GM23338 (cell line): ENCODE data around the gene MIAT. TPM values are rescaled to one million over a fixed set of nuclear protein-coding genes. Genes with fewer than 3 reads are reported as not detected.

Source experiments
- ATAC-seq: fragments of 200-7000 bp; cut with Tn5 transposase; 3 replicates; pipeline ENCODE4 v1.9.1; 2020
- DNase-seq: peaks from one replicate; pipeline ENCODE4 v3.0.0-alpha.2; 2015; ENCODE audit warnings: low spot score
- H2AFZ ChIP-seq: fragments of 200-600 bp; sonication (generic); 2 replicates; pipeline ENCODE4 v1.8.0; 2016; ENCODE audit warnings: antibody characterized with exemption, mild to moderate bottlenecking, moderate library complexity
- H3F3A ChIP-seq: fragments of 200-600 bp; sonication (generic); replicated peaks from 2 replicates; pipeline ENCODE4 v1.8.0; 2017; ENCODE audit warnings: antibody characterized with exemption, mixed run types, low read depth
- H3K27ac ChIP-seq: fragments of 200-600 bp; sonication (generic); 2 replicates; pipeline ENCODE4 v1.6.1; 2016; ENCODE audit warnings: low read depth
- H3K27me3 ChIP-seq: fragments of 200-600 bp; sonication (generic); 2 replicates; pipeline ENCODE4 v1.8.0; 2016; ENCODE audit warnings: mild to moderate bottlenecking, mixed run types, moderate library complexity; ENCODE audit not compliant: insufficient read depth
- H3K36me3 ChIP-seq: fragments of 200-600 bp; sonication (generic); 2 replicates; pipeline ENCODE4 v1.8.0; 2016; ENCODE audit warnings: mild to moderate bottlenecking; ENCODE audit not compliant: insufficient read depth
- H3K4me1 ChIP-seq: fragments of 200-600 bp; sonication (generic); 2 replicates; pipeline ENCODE4 v1.8.0; 2016; ENCODE audit warnings: mild to moderate bottlenecking, moderate library complexity; ENCODE audit not compliant: insufficient read depth
- H3K4me2 ChIP-seq: fragments of 200-600 bp; sonication (generic); 2 replicates; pipeline ENCODE4 v1.7.1; 2017; ENCODE audit warnings: mixed run types
- H3K4me3 ChIP-seq: fragments of 200-600 bp; sonication (generic); 2 replicates; pipeline ENCODE4 v1.6.1; 2016; ENCODE audit warnings: mixed run types
- H3K79me2 ChIP-seq: fragments of 200-600 bp; sonication (generic); replicated peaks from 2 replicates; pipeline ENCODE4 v1.8.0; 2017; ENCODE audit warnings: mild to moderate bottlenecking; ENCODE audit not compliant: insufficient read depth
- H3K9me2 ChIP-seq: fragments of 200-600 bp; sonication (generic); 2 replicates; pipeline ENCODE4 v1.8.0; 2017; ENCODE audit not compliant: insufficient read depth
- H4K20me1 ChIP-seq: fragments of 200-600 bp; sonication (generic); replicated peaks from 2 replicates; pipeline ENCODE4 v1.8.0; 2017; ENCODE audit warnings: mild to moderate bottlenecking; ENCODE audit not compliant: insufficient read depth
- H3K27ac Mint-ChIP-seq: 2 replicates; pipeline ENCODE4 v1.8.0; 2020; ENCODE audit warnings: inconsistent platforms, mild to moderate bottlenecking, moderate library complexity, mixed read lengths
- H3K27me3 Mint-ChIP-seq: 3 replicates; pipeline ENCODE4 v1.8.0; 2022; ENCODE audit warnings: low read depth, mild to moderate bottlenecking, moderate library complexity, mixed read lengths, inconsistent platforms; ENCODE audit not compliant: insufficient read depth, poor library complexity
- H3K36me3 Mint-ChIP-seq: 3 replicates; pipeline ENCODE4 v1.8.0; 2021; ENCODE audit warnings: low read depth, mild to moderate bottlenecking, inconsistent platforms, moderate library complexity, mixed read lengths
- H3K4me1 Mint-ChIP-seq: 3 replicates; pipeline ENCODE4 v1.8.0; 2020; ENCODE audit warnings: mild to moderate bottlenecking, inconsistent platforms, mixed read lengths
- H3K4me3 Mint-ChIP-seq: 3 replicates; pipeline ENCODE4 v1.8.0; 2021; ENCODE audit warnings: moderate library complexity, mild to moderate bottlenecking, inconsistent platforms, mixed read lengths
- H3K9me3 Mint-ChIP-seq: 3 replicates; pipeline ENCODE4 v1.8.0; 2020; ENCODE audit warnings: moderate library complexity, mild to moderate bottlenecking, inconsistent platforms, mixed read lengths
- CREB1 ChIP-seq: fragments of 250-450 bp; sonication (Bioruptor Pico); IDR thresholded peaks from 2 replicates; pipeline ENCODE4 v1.5.0; 2020; ENCODE audit warnings: low read depth, mild to moderate bottlenecking, moderate library complexity
- EZH2 ChIP-seq: fragments of 200-600 bp; sonication (generic); IDR thresholded peaks from one replicate; pipeline ENCODE4 v1.8.0; 2017; ENCODE audit warnings: antibody characterized with exemption, mild to moderate bottlenecking, low read depth; ENCODE audit not compliant: unreplicated experiment
- JUNB ChIP-seq: IDR thresholded peaks from one replicate; pipeline ENCODE4 v1.6.1; 2016; ENCODE audit warnings: antibody characterized with exemption; ENCODE audit not compliant: unreplicated experiment
- NANOG ChIP-seq: IDR thresholded peaks from 2 replicates; pipeline ENCODE4 v1.6.1; 2016; ENCODE audit warnings: antibody characterized with exemption, borderline replicate concordance
- POLR2AphosphoS5 ChIP-seq: IDR thresholded peaks from 2 replicates; pipeline ENCODE4 v1.6.1; 2016; ENCODE audit warnings: antibody characterized with exemption, low read depth
- STAT1 ChIP-seq: IDR thresholded peaks from one replicate; pipeline ENCODE4 v1.6.1; 2016; ENCODE audit warnings: antibody characterized with exemption; ENCODE audit not compliant: unreplicated experiment
- ZNF114 ChIP-seq: fragments of 250-450 bp; sonication (Bioruptor Pico); IDR thresholded peaks from 2 replicates; pipeline ENCODE4 v1.5.0; 2020; ENCODE audit warnings: mild to moderate bottlenecking, moderate library complexity
- ZNF331 ChIP-seq: fragments of 250-450 bp; sonication (Bioruptor Pico); IDR thresholded peaks from 2 replicates; pipeline ENCODE4 v1.5.0; 2020; ENCODE audit warnings: low read depth, mild to moderate bottlenecking, moderate library complexity
- polyA plus RNA-seq: library from polyadenylated mRNA; unstranded; fragments of >200 nt; fragmentation: Nextera tagmentation; extraction: Ambion mirVana; gene quantifications from 2 replicates; pipeline ENCODE4 v1.2.1, GENCODE V29; 2016
- total RNA-seq: library from RNA; depleted of rRNA; stranded (reverse); fragments of >200 nt; shearing (Covaris generic); gene quantifications from 2 replicates; pipeline ENCODE4 v1.2.3, GENCODE V29; 2014
- TF ChIP-seq, protein P1 (sequence below), 2 experiments: fragments of 200-600 bp in 1 of 2; sonication (generic) in 1 of 2; conservative IDR thresholded peaks; 2 replicates each; pipeline versions ENCODE4 v1.5.1 to v1.6.1; 2016 to 2017; ENCODE audit warnings: antibody characterized with exemption in 2 of 2, low read depth in 2 of 2, mild to moderate bottlenecking in 2 of 2, moderate library complexity in 1 of 2

Gene MIAT
- total and polyA plus RNA-seq, 2 experiments from 2014 or later = 10.0 to 63.6 TPM

- H3K27me3 Mint-ChIP-seq = peaks cover 5% of the 10 kb centered on the region
- no peaks in the 10 kb centered on the region for H3K9me3 Mint-ChIP-seq
- no peaks in the 10 kb centered on the region for H3K36me3 ChIP-seq
- H3K4me3 ChIP-seq = no peak overlapping the region
- H3K36me3 Mint-ChIP-seq = no peaks in the 10 kb centered on the region; the same call in 2 of the 3 replicates
- no peaks in the 10 kb centered on the region for H3K79me2 ChIP-seq
- H4K20me1 ChIP-seq = no peaks in the 10 kb centered on the region
- DNase-seq = no peak
- H3K4me1 Mint-ChIP-seq = peaks cover 10% of the 10 kb centered on the region
- no peak overlapping the region for H3K27ac ChIP-seq
- H3K4me1 ChIP-seq = peaks cover 3% of the 10 kb centered on the region; the same call in 1 of the 2 replicates
- no peaks in the 10 kb centered on the region for H3K27me3 ChIP-seq
- 0 out of 2 replicates have a peak, but pooled peaks cover 8% of the 10 kb centered on the region for H3F3A ChIP-seq
- TF ChIP-seq ZNF114 (CRISPR knock-in tag) (no peak), POLR2AphosphoS5 (no peak), JUNB (no peak), EZH2 (no peak), NANOG (no peak)
- TF ChIP-seq, protein P1, sequence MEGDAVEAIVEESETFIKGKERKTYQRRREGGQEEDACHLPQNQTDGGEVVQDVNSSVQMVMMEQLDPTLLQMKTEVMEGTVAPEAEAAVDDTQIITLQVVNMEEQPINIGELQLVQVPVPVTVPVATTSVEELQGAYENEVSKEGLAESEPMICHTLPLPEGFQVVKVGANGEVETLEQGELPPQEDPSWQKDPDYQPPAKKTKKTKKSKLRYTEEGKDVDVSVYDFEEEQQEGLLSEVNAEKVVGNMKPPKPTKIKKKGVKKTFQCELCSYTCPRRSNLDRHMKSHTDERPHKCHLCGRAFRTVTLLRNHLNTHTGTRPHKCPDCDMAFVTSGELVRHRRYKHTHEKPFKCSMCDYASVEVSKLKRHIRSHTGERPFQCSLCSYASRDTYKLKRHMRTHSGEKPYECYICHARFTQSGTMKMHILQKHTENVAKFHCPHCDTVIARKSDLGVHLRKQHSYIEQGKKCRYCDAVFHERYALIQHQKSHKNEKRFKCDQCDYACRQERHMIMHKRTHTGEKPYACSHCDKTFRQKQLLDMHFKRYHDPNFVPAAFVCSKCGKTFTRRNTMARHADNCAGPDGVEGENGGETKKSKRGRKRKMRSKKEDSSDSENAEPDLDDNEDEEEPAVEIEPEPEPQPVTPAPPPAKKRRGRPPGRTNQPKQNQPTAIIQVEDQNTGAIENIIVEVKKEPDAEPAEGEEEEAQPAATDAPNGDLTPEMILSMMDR (conservative IDR thresholded peaks at IDR 0.05; ENCODE audit: low read depth in 2 of 2) = no peak
- H3K9me2 ChIP-seq = 0 out of 2 replicates have a peak, but pooled peaks cover 3% of the 10 kb centered on the region
- no peak for ATAC-seq
- H3K4me2 ChIP-seq = no peak overlapping the region
- no peak overlapping the region for H2AFZ ChIP-seq
- H3K4me3 Mint-ChIP-seq = no peak overlapping the region
- H3K27ac Mint-ChIP-seq = 0 out of 2 replicates have a peak overlapping the region, but pooled peaks have one; percentile 0
These were observed 61.1 kb downstream of the MIAT start for GRCh38 chr22:26718488-26718887.

- DNase-seq (no peak), ATAC-seq (no peak)
- TF ChIP-seq STAT1 = no peak
- no peak for TF ChIP-seq NANOG
- no peak for TF ChIP-seq ZNF331 (CRISPR knock-in tag)
- no peak for TF ChIP-seq POLR2AphosphoS5
- no peak for TF ChIP-seq EZH2
- TF ChIP-seq CREB1 = no peak
- TF ChIP-seq ZNF114 (CRISPR knock-in tag) = no peak
- TF ChIP-seq, protein P1 (conservative IDR thresholded peaks at IDR 0.05; ENCODE audit: low read depth in 2 of 2) = no peak
- Histone ChIP-seq H2AFZ (no peak overlapping the region), H3K4me2 (no peak overlapping the region), H3F3A (0 out of 2 replicates have a peak, but pooled peaks cover 8% of the 10 kb centered on the region), H3K4me3 (no peak overlapping the region), H3K4me1 (peaks cover 3% of the 10 kb centered on the region; the same call in 1 of the 2 replicates), H4K20me1 (no peaks in the 10 kb centered on the region), H3K27me3 (no peaks in the 10 kb centered on the region), H3K9me2 (0 out of 2 replicates have a peak, but pooled peaks cover 3% of the 10 kb centered on the region), H3K36me3 (no peaks in the 10 kb centered on the region), H3K27ac (no peak overlapping the region), H3K79me2 (no peaks in the 10 kb centered on the region)
- Mint-ChIP-seq H3K36me3 (no peaks in the 10 kb centered on the region; the same call in 2 of the 3 replicates), H3K27ac (0 out of 2 replicates have a peak overlapping the region, but pooled peaks have one; percentile 0), H3K4me3 (no peak overlapping the region), H3K4me1 (peaks cover 10% of the 10 kb centered on the region), H3K9me3 (no peaks in the 10 kb centered on the region), H3K27me3 (peaks cover 5% of the 10 kb centered on the region)
These were observed 61.5 kb downstream of the MIAT start for GRCh38 chr22:26718905-26719304.
